Measurements from ENCODE around the gene MAG.

The MAG gene

GRCh38 chr19:35291916-35292315, at the start of gene MAG:
Gene MAG (plus strand): TSS chr19:35292161. CDS start chr19:35295409, 3,248 bp downstream.
- DNase-seq (ENCODE audit: low read depth in 3 of 3) = no peak

GRCh38 chr19:35246466-35247092, 45.4 kb upstream of the MAG start:
- no peak for DNase-seq (ENCODE audit: low read depth in 3 of 3)

GRCh38 chr19:35247526-35248309, 44.2 kb upstream of the MAG start:
- peak in 2 of 3 donors; percentile 30 to 48 for DNase-seq (ENCODE audit: low read depth in 3 of 3)

- DNase-seq (ENCODE audit: low read depth in 3 of 3) = peak; percentile 35 to 57 (median 48)
Observed at GRCh38 chr19:35248310-35249145, 43.4 kb upstream of the MAG start, which contains the start of gene LSR. Gene LSR (plus strand): TSS chr19:35249002. CDS start chr19:35249023, 21 bp downstream.

GRCh38 chr19:35249146-35249847, 42.7 kb upstream of the MAG start:
- DNase-seq (ENCODE audit: low read depth in 3 of 3) = no peak

GRCh38 chr19:35249848-35250711, 41.9 kb upstream of the MAG start:
- DNase-seq (ENCODE audit: low read depth in 3 of 3) = no peak

GRCh38 chr19:35251456-35251855, 40.5 kb upstream of the MAG start:
- no peak for DNase-seq (ENCODE audit: low read depth in 3 of 3)

GRCh38 chr19:35253316-35254286, 38.4 kb upstream of the MAG start:
- no peak for DNase-seq (ENCODE audit: low read depth in 3 of 3)

- no peak for DNase-seq (ENCODE audit: low read depth in 3 of 3)
Observed at GRCh38 chr19:35254341-35255297, 37.3 kb upstream of the MAG start.

- no peak for DNase-seq (ENCODE audit: low read depth in 3 of 3)
Observed at GRCh38 chr19:35256566-35256965, 35.4 kb upstream of the MAG start.

- no peak for DNase-seq (ENCODE audit: low read depth in 3 of 3)
Observed at GRCh38 chr19:35257113-35257461, 34.9 kb upstream of the MAG start.

GRCh38 chr19:35260694-35261304, 31.2 kb upstream of the MAG start:
- DNase-seq (ENCODE audit: low read depth in 3 of 3) = no peak

- no peak for DNase-seq (ENCODE audit: low read depth in 3 of 3)
Observed at GRCh38 chr19:35261356-35262100, 30.4 kb upstream of the MAG start.

- DNase-seq (ENCODE audit: low read depth in 3 of 3) = no peak
Observed at GRCh38 chr19:35262101-35262761, 29.7 kb upstream of the MAG start.

GRCh38 chr19:35264268-35265125, 27.5 kb upstream of the MAG start:
- no peak for DNase-seq (ENCODE audit: low read depth in 3 of 3)

Measured in stimulated activated CD4-positive, alpha-beta T cell treated with anti-CD3 and anti-CD28 coated beads, TNF-alpha, amount 100 ng/mL, for 48 hours (primary cell).